ENCODE results near the gene MYL5. TPM values are rescaled to one million over a fixed set of nuclear protein-coding genes. Genes with fewer than 3 reads are reported as not detected.
"Not testable (repeated sequence)": the region's sequence is repeated elsewhere in the genome, so short reads cannot be mapped to it uniquely, and the experiment has no call there.

Gene MYL5
- total RNA-seq, 1 donor from 2014 or later = 27.9 TPM

DNA sequence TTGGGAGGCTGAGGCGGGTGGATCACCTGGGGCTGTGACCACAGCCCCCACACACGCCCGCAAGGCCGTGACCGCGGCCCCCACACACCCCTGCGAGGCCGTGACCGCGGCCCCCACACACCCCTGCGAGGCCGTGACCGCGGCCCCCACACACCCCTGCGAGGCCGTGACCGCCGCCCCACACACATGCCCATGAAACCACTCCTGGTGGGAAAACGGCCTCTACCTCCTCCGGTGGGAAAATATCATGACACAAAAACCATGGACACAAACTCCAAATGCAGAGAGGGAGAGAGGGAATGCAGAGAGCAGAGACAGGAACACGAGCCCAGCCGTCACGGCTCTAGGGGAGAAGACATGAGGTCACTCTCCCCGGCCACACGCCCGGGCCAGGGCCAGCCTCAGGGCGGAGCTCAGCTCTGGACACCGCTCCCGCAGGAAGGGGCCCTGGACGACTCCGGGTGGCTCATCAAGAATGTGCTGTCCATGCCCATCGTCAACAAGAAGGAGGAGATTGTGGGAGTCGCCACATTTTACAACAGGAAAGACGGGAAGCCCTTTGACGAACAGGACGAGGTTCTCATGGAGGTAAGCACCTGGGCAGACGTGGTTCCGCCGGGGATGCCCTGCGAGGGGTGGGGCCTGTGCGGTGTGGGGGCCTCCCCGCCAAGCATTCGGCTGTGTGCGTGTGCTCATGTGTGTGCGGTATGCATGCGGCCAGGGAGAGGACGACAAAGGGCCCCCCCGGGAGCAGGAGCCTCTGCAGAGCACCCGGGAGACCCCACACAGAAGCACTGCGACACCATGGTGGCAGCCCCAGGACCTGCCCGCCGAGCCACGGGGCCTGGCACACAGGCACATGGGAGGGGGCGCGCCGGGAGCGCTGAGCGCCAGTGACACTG is 17.7 kb upstream of the MYL5 start:
- intact Hi-C loops (cut with micrococcal nuclease) = no loop called here

GRCh38 chr4:657338-657833 is 17.0 kb upstream of the MYL5 start:
- intact Hi-C loops (cut with micrococcal nuclease) = no loop called here

DNA sequence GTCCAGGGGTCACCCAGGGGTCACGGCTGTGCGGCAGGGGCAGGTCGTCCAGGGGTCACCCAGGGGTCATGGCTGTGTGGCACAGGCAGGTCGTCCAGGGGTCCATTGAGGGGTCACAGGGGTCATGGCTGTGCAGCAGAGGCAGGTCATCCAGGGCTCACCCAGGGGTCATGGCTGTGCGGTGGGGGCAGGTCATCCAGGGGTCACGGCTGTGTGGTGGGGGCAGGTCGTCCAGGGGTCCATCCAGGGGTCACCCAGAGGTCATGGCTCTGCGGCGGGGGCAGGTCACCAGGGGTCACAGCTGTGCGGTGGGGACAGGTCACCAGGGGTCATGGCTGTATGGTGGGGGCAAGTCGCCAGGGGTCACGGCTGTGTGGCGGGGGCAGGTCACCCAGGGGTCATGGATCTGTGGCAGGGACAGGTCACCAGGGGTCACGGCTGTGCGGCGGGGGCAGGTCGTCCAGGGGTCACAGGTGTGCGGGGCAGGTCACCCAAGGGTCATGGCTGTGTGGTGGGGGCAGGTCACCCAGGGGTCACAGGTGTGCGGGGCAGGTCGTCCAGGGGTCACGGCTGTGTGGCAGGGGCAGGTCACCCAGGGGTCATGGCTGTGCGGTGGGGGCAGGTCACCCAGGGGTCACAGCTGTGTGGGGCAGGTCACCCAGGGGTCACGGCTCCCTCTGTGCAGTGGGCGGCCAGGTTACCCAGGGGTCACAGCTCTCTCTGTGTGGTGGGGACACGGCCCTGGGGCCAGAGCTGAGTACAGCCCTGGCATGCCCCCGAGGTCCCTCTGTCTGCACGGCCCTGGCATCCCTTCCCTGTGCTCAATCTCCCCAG is 16.3 kb upstream of the MYL5 start:
- intact Hi-C loops (cut with micrococcal nuclease) = no loop called here

DNA sequence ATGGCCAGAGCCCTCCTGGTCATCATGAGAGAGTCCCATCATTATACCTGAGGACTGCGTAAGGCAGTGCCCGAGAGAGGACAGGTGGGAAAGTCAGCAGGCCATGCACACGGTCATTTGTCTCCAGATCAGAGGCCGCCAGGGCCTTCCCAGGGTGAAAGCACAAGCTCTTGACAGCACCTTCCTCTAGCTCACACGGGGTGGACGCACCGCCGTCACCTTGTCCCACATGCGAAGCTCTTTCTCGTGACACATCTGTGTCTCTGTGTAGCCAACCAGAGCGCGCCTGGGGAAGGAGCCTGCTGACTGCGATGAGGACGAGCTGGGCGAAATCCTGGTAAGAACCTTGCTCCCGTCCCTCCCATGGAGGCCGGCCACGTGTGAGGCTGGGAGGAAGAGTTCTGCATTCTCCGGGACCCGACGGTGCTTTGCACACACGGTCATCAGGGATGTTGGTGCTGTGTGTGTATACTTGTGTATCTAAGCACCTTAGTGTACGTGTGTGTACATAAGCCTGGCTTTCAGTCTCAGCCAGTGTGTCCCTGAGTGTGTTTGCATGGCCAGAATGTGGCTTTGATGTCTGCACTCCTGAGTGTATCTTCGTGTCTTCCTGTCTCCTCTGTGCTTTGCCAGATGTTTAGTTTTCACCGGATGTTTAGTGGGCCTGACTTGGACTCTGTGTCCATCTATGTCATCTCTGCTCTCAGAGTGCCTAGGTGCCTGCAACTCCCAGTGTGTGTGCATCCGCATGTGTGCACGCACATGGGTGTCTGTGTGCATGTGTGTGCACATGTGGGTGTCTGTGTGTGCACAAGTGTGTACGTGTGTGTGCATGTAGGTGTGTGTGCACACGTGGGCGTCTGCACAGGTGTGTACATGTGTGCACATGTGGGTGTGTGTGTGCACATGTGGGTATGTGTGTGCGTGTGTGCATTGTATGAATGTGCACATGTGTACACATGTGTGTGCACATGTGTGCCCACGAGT is 15.4 kb upstream of the MYL5 start:
- intact Hi-C loops (cut with micrococcal nuclease) = no loop called here

DNA sequence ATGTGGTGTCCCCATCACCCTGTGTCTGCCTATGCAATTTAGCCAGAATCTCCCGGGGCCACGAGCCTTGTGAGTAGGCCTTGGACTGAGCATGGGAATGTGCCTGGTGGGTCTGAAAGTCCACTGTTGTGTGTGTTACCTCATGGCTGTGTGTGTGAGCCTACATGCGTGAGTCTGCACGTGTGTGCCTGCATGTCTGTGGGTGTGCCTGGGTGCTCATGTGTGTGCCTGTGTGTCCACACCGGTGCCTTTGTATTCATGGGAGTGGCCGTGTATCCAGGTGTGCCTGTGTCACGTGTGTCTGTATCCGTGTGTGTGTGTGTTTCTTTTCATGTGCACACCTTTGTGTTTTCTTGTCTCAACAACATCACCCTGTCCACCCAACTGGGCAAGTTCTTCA is 14.5 kb upstream of the MYL5 start:
- intact Hi-C loops (cut with micrococcal nuclease) = no loop called here

DNA sequence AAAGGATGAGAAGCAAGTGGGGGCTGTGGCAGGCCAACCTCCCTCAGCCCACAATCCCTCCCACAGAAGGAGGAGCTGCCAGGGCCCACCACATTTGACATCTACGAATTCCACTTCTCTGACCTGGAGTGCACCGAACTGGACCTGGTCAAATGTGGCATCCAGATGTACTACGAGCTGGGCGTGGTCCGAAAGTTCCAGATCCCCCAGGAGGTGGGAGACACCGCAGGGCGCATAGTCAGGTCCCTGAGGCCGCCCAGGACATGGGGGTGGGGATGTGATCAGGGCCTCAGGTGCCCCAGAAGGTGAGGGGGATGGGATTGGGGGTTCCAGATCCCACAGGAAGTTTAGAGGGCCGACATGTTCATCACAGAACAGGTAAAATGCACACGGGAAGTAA is 13.9 kb upstream of the MYL5 start:
- intact Hi-C loops (cut with micrococcal nuclease) = no loop called here

GRCh38 chr4:661231-661630 is 13.1 kb upstream of the MYL5 start:
- intact Hi-C loops (cut with micrococcal nuclease) = no loop called here

GRCh38 chr4:661881-662761 is 12.2 kb upstream of the MYL5 start:
- intact Hi-C loops (cut with micrococcal nuclease) = no loop called here

GRCh38 chr4:663046-663437 is 11.3 kb upstream of the MYL5 start:
- intact Hi-C loops (cut with micrococcal nuclease) = loop anchor here (1.0 kb wide), 4 partner anchors 42 to 421 kb away; partner anchors contain the start of genes PCGF3, PIGG and ZNF721

GRCh38 chr4:663438-664428 is 10.6 kb upstream of the MYL5 start:
- intact Hi-C loops (cut with micrococcal nuclease) = loop anchor here (1.0 kb wide), 5 partner anchors 11 to 421 kb away; partner anchors contain the start of genes ATP5ME, MYL5, PCGF3 and PIGG

DNA sequence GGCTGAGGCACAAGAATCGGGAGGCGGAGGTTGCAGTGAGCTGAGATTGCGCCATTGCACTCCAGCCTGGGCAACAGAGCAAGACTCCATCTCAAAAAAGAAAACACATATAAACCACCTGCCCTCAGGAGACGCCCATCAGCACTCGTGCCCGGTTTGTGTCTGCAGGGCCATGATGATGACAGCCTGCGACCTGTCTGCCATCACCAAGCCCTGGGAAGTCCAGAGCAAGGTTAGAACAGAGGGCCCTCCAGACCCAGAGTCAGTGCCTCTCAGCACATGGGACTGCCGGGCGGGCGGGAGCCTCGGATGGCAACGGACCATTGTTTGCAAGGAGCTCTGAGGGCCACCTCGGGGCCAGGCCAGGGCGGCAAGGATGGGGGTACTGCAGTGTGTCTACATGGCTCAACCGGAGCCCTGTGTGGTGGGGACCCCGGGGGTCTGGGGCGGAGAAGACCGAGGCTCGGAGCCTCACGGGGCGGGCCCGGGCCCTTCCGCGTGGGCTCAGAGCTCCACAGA is 9.6 kb upstream of the MYL5 start:
- intact Hi-C loops (cut with micrococcal nuclease) = loop anchor here (1.0 kb wide), 1 partner anchor 10 kb away; the partner anchor contains the start of genes ATP5ME and MYL5

- intact Hi-C loops (cut with micrococcal nuclease) = no loop called here
Observed at GRCh38 chr4:665381-665750, 9.0 kb upstream of the MYL5 start.

DNA sequence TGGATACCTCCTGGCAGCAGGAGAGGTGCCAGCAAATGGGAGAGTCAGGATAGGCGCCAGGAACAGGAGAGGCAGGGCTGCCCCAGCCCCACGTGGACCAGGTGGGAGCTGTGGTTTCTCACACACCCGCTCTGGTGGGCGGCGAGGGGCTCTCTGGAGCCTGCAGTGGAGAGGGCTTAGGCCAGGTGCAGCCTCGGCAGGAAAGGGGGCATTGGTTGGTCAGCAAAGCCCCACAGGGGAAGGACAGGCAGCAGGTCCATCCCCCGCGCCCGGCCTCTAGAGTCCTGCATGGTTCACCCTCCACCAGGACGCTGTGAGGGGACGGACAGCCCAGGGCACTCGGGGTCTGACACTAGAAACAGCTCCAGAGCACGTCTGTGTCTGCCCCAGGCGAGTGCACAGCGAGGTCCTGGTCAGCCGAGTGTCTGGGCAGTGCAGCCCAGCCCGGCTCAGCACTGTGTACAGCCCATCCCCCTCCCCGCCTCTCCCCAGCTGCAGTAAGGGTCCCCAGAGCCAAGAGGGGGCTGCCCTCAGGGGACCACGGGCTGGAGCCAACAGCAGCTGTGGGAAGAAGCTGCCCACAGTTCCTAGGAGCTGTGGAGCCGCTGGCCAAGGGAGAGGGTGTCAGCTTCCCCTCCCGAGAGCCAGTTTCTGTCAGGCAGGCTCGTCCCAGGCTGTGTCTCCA is 8.4 kb upstream of the MYL5 start:
- intact Hi-C loops (cut with micrococcal nuclease) = no loop called here

DNA sequence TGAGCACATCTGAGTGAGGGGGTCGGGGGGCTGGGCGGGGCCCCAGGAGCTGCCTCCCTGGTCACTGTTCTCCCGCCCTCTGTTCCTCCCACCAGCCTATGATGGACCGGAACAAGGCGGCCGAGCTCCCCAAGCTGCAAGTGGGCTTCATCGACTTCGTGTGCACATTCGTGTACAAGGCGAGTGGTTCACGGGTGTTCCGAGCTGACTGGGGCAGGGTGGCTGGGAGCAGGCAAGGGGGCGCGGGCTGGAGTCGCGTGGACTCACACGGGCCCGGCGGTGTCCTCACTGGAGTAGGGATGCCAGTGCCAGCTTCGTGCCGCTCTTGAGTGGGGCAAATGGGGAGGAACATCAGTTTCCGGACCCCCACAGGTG is 7.9 kb upstream of the MYL5 start:
- intact Hi-C loops (cut with micrococcal nuclease) = no loop called here

DNA sequence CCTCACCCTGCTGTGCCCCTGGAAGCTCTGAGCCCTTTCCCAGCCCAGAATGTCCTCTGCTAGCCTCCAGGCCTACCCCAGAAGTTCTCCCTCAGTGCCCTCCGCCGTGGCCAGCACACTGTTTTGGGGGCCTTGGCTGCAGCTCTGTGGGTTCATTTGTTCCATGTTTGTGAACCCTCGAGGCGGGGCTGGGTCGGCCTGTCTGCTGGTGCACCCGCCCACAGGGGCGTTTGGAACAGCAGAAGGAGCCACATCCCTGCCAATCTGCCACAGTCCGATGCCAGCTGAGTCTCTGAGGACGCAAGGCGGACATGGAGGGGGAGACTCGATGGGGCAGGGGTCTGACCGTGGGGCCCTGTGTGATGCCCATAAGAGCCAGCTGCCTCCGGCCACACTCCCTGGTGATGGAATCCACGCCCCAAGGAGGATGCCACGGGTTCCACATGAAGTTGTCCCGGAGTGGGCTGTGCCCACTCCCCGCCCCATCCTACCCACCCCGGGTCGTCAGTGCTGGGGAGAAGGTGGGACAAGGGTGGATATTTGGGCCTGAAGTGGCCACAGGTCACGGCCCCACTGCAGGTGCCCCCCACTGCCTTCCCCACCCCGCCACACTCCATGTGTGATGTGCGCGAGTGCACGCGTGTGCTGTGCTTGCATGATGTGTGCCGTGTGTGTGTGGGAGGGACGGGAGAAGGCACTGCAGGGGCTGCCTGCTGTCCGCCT is 7.4 kb upstream of the MYL5 start:
- intact Hi-C loops (cut with micrococcal nuclease) = no loop called here

DNA sequence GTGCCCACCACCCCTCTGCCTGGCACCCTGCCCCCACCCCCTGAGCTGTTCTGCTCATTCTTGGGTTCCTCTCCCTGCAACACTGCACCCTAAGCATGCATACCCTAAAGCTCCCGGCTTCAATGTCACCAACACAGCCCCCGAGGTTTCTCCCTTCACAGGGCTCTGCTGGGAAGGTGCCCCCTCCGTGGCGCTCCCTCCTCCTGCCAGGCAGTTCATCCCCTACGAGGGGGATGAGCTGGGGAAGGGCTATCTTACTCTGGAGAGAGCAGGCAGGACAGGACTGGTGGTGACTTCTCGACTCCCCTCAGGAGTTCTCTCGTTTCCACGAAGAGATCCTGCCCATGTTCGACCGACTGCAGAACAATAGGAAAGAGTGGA is 6.8 kb upstream of the MYL5 start:
- intact Hi-C loops (cut with micrococcal nuclease) = no loop called here

DNA sequence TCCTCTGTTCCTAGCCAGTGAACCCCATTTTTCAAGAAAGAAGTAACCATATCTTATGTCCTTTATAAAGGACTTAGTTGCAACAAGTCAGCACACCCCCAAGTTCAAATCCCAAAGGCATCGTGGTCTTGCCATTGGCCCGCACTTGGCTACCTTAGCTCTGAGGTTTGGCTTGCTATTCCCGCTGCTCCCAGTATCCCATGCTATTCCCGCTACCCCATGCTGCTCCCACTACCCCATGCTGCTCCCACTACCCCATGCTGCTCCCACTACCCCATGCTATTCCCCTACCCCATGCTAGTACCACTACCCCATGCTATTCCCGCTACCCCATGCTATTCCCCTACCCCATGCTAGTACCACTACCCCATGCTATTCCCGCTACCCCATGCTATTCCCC is 6.1 kb upstream of the MYL5 start:
- intact Hi-C loops (cut with micrococcal nuclease) = not testable (repeated sequence)
